ENCODE measurements around the gene STRN4.
A peak's percentile ranks its signal among the peaks of the same experiment; 100 is the strongest.

Gene STRN4

DNA sequence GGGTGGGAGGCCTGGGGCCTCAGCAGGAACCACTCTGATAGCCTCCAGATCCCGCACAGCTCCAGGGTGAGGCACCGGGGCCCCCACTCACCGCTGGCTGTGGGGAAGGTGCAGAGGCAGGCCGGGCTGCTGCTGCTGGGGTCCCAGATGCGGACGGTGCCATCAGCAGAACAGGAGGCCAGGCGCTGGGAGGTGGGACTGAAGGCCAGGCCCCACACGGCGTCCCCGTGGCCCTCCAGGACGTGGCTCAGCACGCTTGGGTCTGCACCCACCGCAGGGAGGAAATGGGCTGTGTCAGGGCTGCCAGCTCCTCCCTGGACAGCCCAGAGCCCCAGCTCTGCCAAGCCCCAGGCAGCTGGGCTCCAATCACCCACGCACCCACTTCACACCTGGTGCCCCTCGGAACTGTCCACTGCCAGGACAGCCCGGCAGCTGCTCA, 23.2 kb downstream of the STRN4 start:
- TF ChIP-seq, protein P1, sequence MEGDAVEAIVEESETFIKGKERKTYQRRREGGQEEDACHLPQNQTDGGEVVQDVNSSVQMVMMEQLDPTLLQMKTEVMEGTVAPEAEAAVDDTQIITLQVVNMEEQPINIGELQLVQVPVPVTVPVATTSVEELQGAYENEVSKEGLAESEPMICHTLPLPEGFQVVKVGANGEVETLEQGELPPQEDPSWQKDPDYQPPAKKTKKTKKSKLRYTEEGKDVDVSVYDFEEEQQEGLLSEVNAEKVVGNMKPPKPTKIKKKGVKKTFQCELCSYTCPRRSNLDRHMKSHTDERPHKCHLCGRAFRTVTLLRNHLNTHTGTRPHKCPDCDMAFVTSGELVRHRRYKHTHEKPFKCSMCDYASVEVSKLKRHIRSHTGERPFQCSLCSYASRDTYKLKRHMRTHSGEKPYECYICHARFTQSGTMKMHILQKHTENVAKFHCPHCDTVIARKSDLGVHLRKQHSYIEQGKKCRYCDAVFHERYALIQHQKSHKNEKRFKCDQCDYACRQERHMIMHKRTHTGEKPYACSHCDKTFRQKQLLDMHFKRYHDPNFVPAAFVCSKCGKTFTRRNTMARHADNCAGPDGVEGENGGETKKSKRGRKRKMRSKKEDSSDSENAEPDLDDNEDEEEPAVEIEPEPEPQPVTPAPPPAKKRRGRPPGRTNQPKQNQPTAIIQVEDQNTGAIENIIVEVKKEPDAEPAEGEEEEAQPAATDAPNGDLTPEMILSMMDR (conservative IDR thresholded peaks at IDR 0.05; ENCODE audit: low read depth, low read length): no peak
- DNase-seq (ENCODE audit: low read depth): no peak
- H3K4me3 ChIP-seq (ENCODE audit: low read depth, low read length): no peak overlapping the region

DNA sequence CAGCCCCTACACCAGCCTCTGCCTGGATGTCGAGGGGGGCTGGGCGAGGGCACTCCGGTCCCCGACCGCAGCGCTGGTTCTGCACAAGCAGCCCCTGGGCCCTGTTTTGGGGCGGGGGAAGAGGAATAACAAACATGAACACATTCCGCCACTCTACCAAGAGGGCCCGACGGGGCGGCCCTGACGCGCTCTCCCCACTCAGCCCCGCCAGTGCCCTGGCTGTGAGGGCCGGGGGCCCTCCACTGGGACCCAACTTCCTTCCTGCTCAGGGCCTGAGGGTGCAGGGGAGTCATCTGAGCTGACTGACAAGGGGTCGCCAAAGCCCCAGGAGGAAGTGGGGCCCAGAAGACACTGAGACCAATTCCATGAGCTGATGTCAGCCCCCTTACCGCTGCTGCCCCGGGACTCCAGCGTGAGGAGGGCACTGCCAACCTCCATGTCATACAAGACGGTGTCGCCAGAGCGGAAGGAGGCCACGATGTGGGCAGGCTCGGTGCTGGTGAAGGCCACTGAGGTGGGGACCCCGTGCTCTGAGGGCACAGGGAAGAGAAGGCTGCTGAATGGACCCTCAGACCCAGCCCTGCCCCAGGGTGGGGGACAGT, 23.7 kb downstream of the STRN4 start:
- no peak for DNase-seq (ENCODE audit: low read depth)
- H3K4me3 ChIP-seq (ENCODE audit: low read depth, low read length): no peak overlapping the region
- TF ChIP-seq, protein P1 (conservative IDR thresholded peaks at IDR 0.05; ENCODE audit: low read depth, low read length): no peak

DNA sequence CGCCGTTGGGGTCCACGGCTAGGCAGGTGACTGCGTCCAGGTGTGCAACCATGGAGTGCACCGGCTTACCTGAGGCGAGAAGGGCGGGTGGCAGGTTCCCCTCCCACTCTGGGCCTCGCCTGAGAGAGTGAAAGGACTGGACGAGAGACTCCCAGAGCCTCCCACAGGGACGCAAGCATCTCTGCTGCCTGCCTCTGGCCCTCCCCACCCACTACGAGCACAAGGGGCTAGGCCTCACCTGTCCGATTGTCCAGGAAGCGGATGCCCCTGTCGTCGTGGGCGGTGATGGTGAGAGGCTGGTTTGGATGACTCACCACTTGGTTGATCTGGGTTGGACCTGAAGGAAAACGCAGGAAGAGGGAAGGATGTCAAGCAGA, 24.3 kb downstream of the STRN4 start:
- TF ChIP-seq, protein P1 (conservative IDR thresholded peaks at IDR 0.05; ENCODE audit: low read depth, low read length): no peak
- DNase-seq (ENCODE audit: low read depth): no peak
- no peak overlapping the region for H3K4me3 ChIP-seq (ENCODE audit: low read depth, low read length)

DNA sequence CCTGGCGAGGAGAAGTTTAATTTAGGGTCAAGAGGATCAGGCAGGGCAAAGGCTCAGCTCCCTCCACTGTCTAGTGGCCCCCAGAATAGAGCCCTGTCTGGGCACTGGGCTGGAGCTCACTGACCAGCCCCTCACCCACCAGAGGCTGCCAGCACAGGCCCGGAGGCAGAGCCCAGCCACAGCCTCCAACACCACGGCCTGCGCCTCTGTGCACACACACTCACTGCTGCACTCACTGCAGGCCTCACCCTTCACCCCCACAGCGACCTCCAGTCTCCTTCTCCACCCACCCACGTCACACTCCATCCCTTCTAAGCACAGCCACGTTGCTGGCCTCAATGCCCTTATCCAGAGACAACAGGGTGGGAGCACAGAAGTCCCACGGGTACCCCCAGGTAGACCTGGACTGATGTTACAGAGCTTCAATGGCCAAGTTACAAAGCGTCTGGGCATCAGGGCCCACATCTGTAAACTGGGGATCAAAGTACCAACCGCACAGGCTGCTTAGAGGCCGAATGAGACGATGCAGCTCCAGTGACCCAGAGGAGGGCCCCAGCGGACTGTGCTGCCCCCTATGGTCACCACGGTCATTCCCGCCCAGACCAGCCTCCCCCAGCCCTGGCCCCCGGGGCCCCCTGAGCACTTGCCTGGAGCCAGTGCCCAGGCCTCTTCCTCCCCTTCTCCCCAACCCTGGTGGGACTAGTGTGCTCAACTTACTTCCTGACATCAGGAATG, 24.8 kb downstream of the STRN4 start:
- DNase-seq (ENCODE audit: low read depth): no peak
- TF ChIP-seq, protein P1 (conservative IDR thresholded peaks at IDR 0.05; ENCODE audit: low read depth, low read length): peak; percentile 29
- no peak overlapping the region for H3K4me3 ChIP-seq (ENCODE audit: low read depth, low read length)

DNA sequence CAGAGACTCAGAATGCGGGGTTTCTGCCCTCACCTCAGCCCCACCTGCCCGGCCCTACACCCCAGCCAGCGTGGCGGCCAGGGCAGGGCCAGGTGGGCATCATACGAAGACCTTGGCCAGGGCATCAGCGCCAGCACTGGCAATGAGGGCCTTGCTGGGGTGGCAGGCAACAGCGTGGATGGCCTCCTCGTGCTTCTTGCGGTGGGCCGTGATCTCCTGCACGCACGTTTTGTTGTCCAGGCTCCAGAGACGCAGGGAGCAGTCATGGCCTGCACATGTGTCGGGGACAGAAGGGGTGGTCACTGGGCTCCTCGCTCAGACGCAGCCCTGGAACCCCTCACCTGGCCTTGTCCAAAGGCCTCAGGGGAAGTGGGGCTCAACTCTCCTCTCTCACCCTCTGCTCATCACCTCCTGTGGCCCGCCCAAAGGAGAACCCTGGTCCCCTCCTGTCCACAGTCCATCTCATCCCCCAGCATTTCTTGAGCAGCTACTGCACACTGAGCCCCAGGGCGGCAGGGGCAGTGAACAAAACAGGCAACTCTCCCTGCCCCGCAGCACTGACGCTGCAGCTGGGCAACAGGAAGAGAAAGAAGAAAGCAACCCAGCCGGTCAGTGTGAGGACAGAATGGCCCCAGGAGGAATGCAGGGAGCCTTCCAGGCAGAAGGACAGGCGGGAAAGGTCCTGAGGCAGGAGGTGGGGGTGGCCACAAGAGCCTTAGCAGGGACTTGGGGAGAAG, 25.6 kb downstream of the STRN4 start:
- no peak for DNase-seq (ENCODE audit: low read depth)
- no peak overlapping the region for H3K4me3 ChIP-seq (ENCODE audit: low read depth, low read length)
- TF ChIP-seq, protein P1 (conservative IDR thresholded peaks at IDR 0.05; ENCODE audit: low read depth, low read length): no peak

DNA sequence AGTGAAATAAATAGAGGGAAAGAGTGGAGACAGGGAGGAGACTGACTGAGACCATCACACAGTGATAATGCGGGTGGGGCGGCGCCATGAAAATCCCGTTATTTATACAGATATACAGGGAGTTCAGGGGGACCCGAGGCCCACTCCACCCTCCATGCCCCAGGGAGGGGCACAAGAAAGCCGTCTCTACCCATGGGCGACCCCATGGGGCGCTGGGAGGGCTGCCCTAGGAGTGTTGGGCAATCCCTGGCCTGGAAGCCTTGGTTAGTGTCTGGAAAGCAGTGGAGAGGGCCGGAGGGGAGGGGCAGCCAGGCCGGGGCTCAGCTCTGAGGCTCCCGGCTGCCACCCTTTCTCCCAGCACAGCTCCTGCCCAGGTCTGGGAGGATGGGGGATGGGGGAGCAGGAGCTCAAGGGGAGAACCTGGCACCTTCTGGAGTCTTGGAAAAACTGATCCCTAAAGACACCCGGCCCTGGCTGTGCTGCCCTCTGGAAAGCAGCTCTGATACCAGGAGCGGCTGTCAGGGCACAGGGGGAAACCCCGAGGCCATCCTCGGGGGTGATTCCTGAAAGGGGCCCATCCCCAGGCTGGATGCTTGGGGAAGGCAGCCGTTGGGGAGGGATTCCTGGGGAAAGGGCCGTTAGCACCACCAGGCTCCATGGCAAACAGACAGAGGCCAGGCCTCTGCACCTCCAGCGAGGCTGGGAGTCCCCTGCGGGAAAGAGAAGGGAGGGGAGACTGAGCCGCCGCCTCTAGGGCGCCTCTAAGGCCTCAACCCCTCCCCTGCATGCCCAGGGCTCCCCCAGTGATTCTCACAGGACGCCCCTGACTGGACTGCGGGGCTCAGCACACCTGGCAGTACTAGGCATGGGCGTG, 26.4 kb downstream of the STRN4 start:
- no peak for DNase-seq (ENCODE audit: low read depth)
- H3K4me3 ChIP-seq (ENCODE audit: low read depth, low read length): no peak overlapping the region
- TF ChIP-seq, protein P1 (conservative IDR thresholded peaks at IDR 0.05; ENCODE audit: low read depth, low read length): no peak

All from choroid plexus epithelial cell (primary cell).